Dermis microvascular lymphatic vessel endothelial cell (primary cell): ENCODE results near the gene EYS. TPM values are rescaled to one million over a fixed set of nuclear protein-coding genes. Genes with fewer than 3 reads are reported as not detected.
"Not testable (repeated sequence)": the region's sequence is repeated elsewhere in the genome, so short reads cannot be mapped to it uniquely, and the experiment has no call there.

ENCODE experiments used
- DNase-seq, 2 donors: peaks; one replicate each; pipeline versions ENCODE4 v3.0.0 to v3.0.0-alpha.2; 2010; ENCODE audit warnings: low read depth in 2 of 2
- total RNA-seq: library from RNA; depleted of rRNA; stranded (reverse); fragments of >200 nt; gene quantifications from 2 replicates; pipeline ENCODE4 v1.2.1, GENCODE V29; 2014

The EYS gene
- total RNA-seq, 1 donor from 2014 or later: 0.13 TPM

GRCh38 chr6:63799813-63800212 lies 1907.2 kb downstream of the EYS start:
- DNase-seq: no peak

- no peak for DNase-seq
Observed at GRCh38 chr6:63799313-63799712, 1907.7 kb downstream of the EYS start.

- no peak for DNase-seq
Observed at GRCh38 chr6:63798378-63798777, 1908.6 kb downstream of the EYS start.

GRCh38 chr6:63797721-63798120 lies 1909.3 kb downstream of the EYS start:
- no peak for DNase-seq

- DNase-seq: no peak
Observed at GRCh38 chr6:63795826-63796225, 1911.2 kb downstream of the EYS start.

- DNase-seq: no peak
Observed at GRCh38 chr6:63795006-63795405, 1912.0 kb downstream of the EYS start.

- no peak for DNase-seq
Observed at GRCh38 chr6:63793465-63794137, 1913.4 kb downstream of the EYS start.

GRCh38 chr6:63792736-63793464 lies 1914.1 kb downstream of the EYS start:
- no peak for DNase-seq

- no peak for DNase-seq
Observed at GRCh38 chr6:63790334-63790733, 1916.7 kb downstream of the EYS start.

- no peak for DNase-seq
Observed at GRCh38 chr6:63789699-63790098, 1917.3 kb downstream of the EYS start.

GRCh38 chr6:63788569-63788968 lies 1918.5 kb downstream of the EYS start:
- no peak for DNase-seq

- no peak for DNase-seq
Observed at GRCh38 chr6:63787021-63787420, 1920.0 kb downstream of the EYS start.

GRCh38 chr6:63785006-63785405 lies 1922.0 kb downstream of the EYS start:
- no peak for DNase-seq

GRCh38 chr6:63783096-63783495 lies 1923.9 kb downstream of the EYS start:
- no peak for DNase-seq

GRCh38 chr6:63774961-63775360 lies 1932.1 kb downstream of the EYS start:
- DNase-seq: no peak

- DNase-seq: no peak
Observed at GRCh38 chr6:63773200-63773599, 1933.8 kb downstream of the EYS start.

- no peak for DNase-seq
Observed at GRCh38 chr6:63765828-63766227, 1941.2 kb downstream of the EYS start.

GRCh38 chr6:63764318-63764916 lies 1942.6 kb downstream of the EYS start:
- DNase-seq: peak; percentile 29 to 53

- no peak for DNase-seq
Observed at GRCh38 chr6:63760199-63760598, 1946.8 kb downstream of the EYS start.

- no peak for DNase-seq
Observed at GRCh38 chr6:63759605-63760105, 1947.4 kb downstream of the EYS start.

GRCh38 chr6:63757826-63758225 lies 1949.2 kb downstream of the EYS start:
- DNase-seq: no peak

GRCh38 chr6:63757275-63757674 lies 1949.8 kb downstream of the EYS start:
- not testable (repeated sequence) for DNase-seq

GRCh38 chr6:63750400-63750799 lies 1956.6 kb downstream of the EYS start:
- no peak for DNase-seq
